Endothelial cell of umbilical vein (primary cell): ENCODE results near the gene NFKB2. TPM values are rescaled to one million over a fixed set of nuclear protein-coding genes. Genes with fewer than 3 reads are reported as not detected.

ENCODE experiments used
- BruUV-seq: library from RNA; stranded (reverse); fragments of 400-500 nt; replicated peaks from 2 replicates; lab custom pipeline; 2021; lab: Mats Ljungman, UMichigan
- CTCF ChIA-PET: fragments of 300-600, 350-600 bp; sonication (Branson Sonifier 250); formaldehyde crosslinking; loops from one replicate; lab custom pipeline; 2021; ENCODE audit warnings: antibody characterized with exemption, inconsistent platforms; lab: Charles Lee
- POLR2A ChIA-PET: fragments of 300-600, 350-600 bp; sonication (Branson Sonifier 250); formaldehyde crosslinking; loops from one replicate; lab custom pipeline; 2021; ENCODE audit warnings: antibody characterized with exemption, inconsistent platforms; lab: Charles Lee
- DNase-seq: peaks from one replicate; pipeline ENCODE4 v3.0.0-alpha.2; 2011; ENCODE audit warnings: low read depth, low spot score
- FAIRE-seq: peaks from 2 replicates; lab custom pipeline; 2011; peaks lifted over from hg19 to GRCh38; lab: Jason Lieb, UNC
- H2AFZ ChIP-seq: 2 replicates; pipeline ENCODE4 v1.6.0; 2012; ENCODE audit warnings: low read depth, low read length, control low read depth, inconsistent platforms
- H3K27ac ChIP-seq: 2 replicates; pipeline ENCODE4 v1.5.1; 2011; ENCODE audit warnings: low read depth, mild to moderate bottlenecking, control low read depth, low read length, moderate library complexity; ENCODE audit not compliant: insufficient read depth
- H3K27me3 ChIP-seq, 2 experiments: 2 replicates each; pipeline versions ENCODE4 v1.6.0 to v1.6.1; 2011; ENCODE audit warnings: low read length in 2 of 2, mixed read lengths in 1 of 2; ENCODE audit not compliant: control insufficient read depth in 2 of 2, insufficient read depth in 2 of 2
- H3K36me3 ChIP-seq, 2 experiments: 2 replicates in 1 of 2; 3 replicates in 1 of 2; pipeline ENCODE4 v1.5.1; 2011; ENCODE audit warnings: low read length in 2 of 2, mild to moderate bottlenecking in 1 of 2, moderate library complexity in 1 of 2; ENCODE audit not compliant: control insufficient read depth in 2 of 2, insufficient read depth in 2 of 2; ENCODE audit errors: extremely low read depth in 1 of 2
- H3K4me1 ChIP-seq: 3 replicates; pipeline ENCODE4 v1.5.1; 2011; ENCODE audit warnings: mild to moderate bottlenecking, low read length; ENCODE audit not compliant: control insufficient read depth, insufficient read depth; ENCODE audit errors: extremely low read depth
- H3K4me2 ChIP-seq: 2 replicates; pipeline ENCODE4 v1.6.1; 2011; ENCODE audit warnings: low read length, control low read depth, mixed read lengths; ENCODE audit not compliant: insufficient read depth
- H3K4me3 ChIP-seq, 3 experiments: fragments of 200-600 bp in 1 of 3; sonication (generic), shearing (Covaris generic) in 1 of 3; replicated peaks in 1 of 3; 2 replicates each; pipeline ENCODE4 v1.5.1; 2011 to 2016; ENCODE audit warnings: control low read depth in 3 of 3, low read length in 3 of 3, mild to moderate bottlenecking in 2 of 3, inconsistent platforms in 1 of 3, low read depth in 1 of 3, moderate library complexity in 1 of 3; ENCODE audit not compliant: insufficient read depth in 1 of 3
- H3K79me2 ChIP-seq: 2 replicates; pipeline ENCODE4 v1.6.0; 2012; ENCODE audit warnings: low read length, inconsistent platforms; ENCODE audit not compliant: control insufficient read depth, insufficient read depth
- H3K9ac ChIP-seq: replicated peaks from 2 replicates; pipeline ENCODE3; 2011; ENCODE audit warnings: low read length, control low read depth; ENCODE audit not compliant: insufficient read depth; ENCODE audit errors: extremely low read depth
- H3K9me1 ChIP-seq: replicated peaks from 3 replicates; pipeline ENCODE4 v1.6.0; 2011; ENCODE audit warnings: mild to moderate bottlenecking, low read length; ENCODE audit not compliant: control insufficient read depth, insufficient read depth; ENCODE audit errors: extremely low read depth
- H3K9me3 ChIP-seq: replicated peaks from 2 replicates; pipeline ENCODE4 v1.5.1; 2012; ENCODE audit warnings: low read length, inconsistent platforms; ENCODE audit not compliant: control insufficient read depth, insufficient read depth
- H4K20me1 ChIP-seq: replicated peaks from 2 replicates; pipeline ENCODE3; 2011; ENCODE audit warnings: mild to moderate bottlenecking, low read length; ENCODE audit not compliant: control insufficient read depth, insufficient read depth; ENCODE audit errors: extremely low read depth
- EZH2 ChIP-seq: IDR thresholded peaks from 2 replicates; pipeline ENCODE4 v1.6.1; 2012; ENCODE audit warnings: borderline replicate concordance, low read depth, mild to moderate bottlenecking, moderate library complexity, low read length, inconsistent platforms; ENCODE audit not compliant: severe bottlenecking
- FOS ChIP-seq: IDR thresholded peaks from 2 replicates; pipeline ENCODE4 v1.6.1; 2011; ENCODE audit warnings: mild to moderate bottlenecking, low read length, moderate library complexity, borderline replicate concordance; ENCODE audit not compliant: insufficient read depth
- GATA2 ChIP-seq: IDR thresholded peaks from 2 replicates; pipeline ENCODE4 v1.7.0; 2011; ENCODE audit warnings: low read depth, mild to moderate bottlenecking, moderate library complexity, mixed read lengths, low read length; ENCODE audit not compliant: insufficient read length, insufficient read depth
- JUN ChIP-seq: IDR thresholded peaks from 2 replicates; pipeline ENCODE4 v1.6.1; 2011; ENCODE audit warnings: borderline replicate concordance, low read depth; ENCODE audit not compliant: insufficient read length, insufficient read depth
- MYC ChIP-seq: IDR thresholded peaks from one replicate; pipeline ENCODE4 v1.6.1; 2011; ENCODE audit warnings: mild to moderate bottlenecking, low read depth, low read length
- POLR2A ChIP-seq: IDR thresholded peaks from 2 replicates; pipeline ENCODE4 v1.6.1; 2012; ENCODE audit warnings: low read depth, mild to moderate bottlenecking, control low read depth, low read length
- POLR2AphosphoS5 ChIP-seq: IDR thresholded peaks from 2 replicates; pipeline ENCODE4 v1.6.1; 2012; ENCODE audit warnings: low read depth, mild to moderate bottlenecking, control low read depth, low read length, moderate library complexity; ENCODE audit not compliant: insufficient read depth
- dilution Hi-C: fragments of 300-500 bp; cut with MboI; formaldehyde crosslinking; loops from one replicate; pipeline ENCODE4 v1.15.0; 2019; ENCODE audit warnings: low sequenced_read_pairs; ENCODE audit not compliant: extremely low pct_ligation_motif_present
- intact Hi-C: fragments of 100-400 bp; cut with micrococcal nuclease; formaldehyde crosslinking; loops from one replicate; pipeline ENCODE4 v1.10.0; 2022
- polyA plus RNA-seq, 4 experiments: library from polyadenylated mRNA; depleted of rRNA in 3 of 4; stranded (reverse) in 3 of 4; unstranded in 1 of 4; fragments of >200 nt; gene quantifications; 2 replicates each; pipeline versions ENCODE4 v1.2.1 to v1.2.3, GENCODE V29; 2011 to 2012; ENCODE audit warnings: missing spikeins in 1 of 4
- total RNA-seq: library from RNA; stranded (reverse); gene quantifications from 2 replicates; pipeline ENCODE4 v1.2.3, GENCODE V29; 2021
- TF ChIP-seq, protein P1 (sequence below), 2 donors: IDR thresholded peaks; 1 replicate in 1 of 2; 2 replicates in 1 of 2; pipeline ENCODE4 v1.5.1; 2011; ENCODE audit warnings: low read length in 2 of 2, mild to moderate bottlenecking in 2 of 2, moderate library complexity in 2 of 2, control low read depth in 1 of 2, inconsistent platforms in 1 of 2, low read depth in 1 of 2; ENCODE audit not compliant: insufficient read depth in 1 of 2; ENCODE audit errors: extremely low read depth in 1 of 2
- TF ChIP-seq, protein P2 (sequence below): IDR thresholded peaks from 2 replicates; pipeline ENCODE4 v1.6.1; 2011; ENCODE audit not compliant: insufficient read depth, insufficient read length

NFKB2 gene
- total and polyA plus RNA-seq, 2 donors (not counting 3 experiments of a cell fraction or from before 2014, with no cell fraction given) = 21.0 to 25.6 TPM

DNA sequence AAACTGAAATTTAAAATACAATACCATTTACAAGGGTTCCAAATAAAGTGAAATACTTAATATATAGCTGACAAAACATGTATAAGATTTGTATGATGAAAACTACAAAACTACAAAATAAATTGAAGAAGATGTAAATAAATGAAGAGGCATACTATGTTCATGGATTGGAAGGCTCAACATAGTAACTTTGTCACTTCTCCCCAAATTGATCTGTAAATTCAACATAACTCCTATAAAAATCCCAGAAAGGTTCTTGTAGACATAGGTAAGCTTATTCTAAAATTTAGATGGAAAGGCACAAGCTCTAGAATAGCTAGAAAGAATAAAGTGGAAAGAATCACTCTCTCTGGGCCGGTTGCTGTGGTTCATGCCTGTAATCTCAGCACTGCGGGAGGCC is 24.2 kb upstream of the NFKB2 start:
- no TSS peak for BruUV-seq
- H3K9me3 ChIP-seq = no peaks in the 10 kb centered on the region
- no peak for TF ChIP-seq GATA2
- no peak for TF ChIP-seq FOS
- TF ChIP-seq JUN = no peak
- no peak for TF ChIP-seq POLR2A
- no peak for TF ChIP-seq EZH2
- POLR2A ChIA-PET = interaction anchor here (0.7 kb wide), 1 partner anchor 123 kb away, joined by 4 read pairs; no protein-coding TSS in a partner anchor
- intact Hi-C loops (no loop called here), dilution Hi-C loops (loop anchor here (25.0 kb wide), 1 partner anchor 134 kb away; the partner anchor contains the start of genes ELOVL3, GBF1 and PITX3)
- H3K36me3 ChIP-seq = peaks cover 36 to 48% of the 10 kb centered on the region in 2 experiments
- H3K4me1 ChIP-seq = no peaks in the 10 kb centered on the region
- no peaks in the 10 kb centered on the region for H4K20me1 ChIP-seq
- H3K27me3 ChIP-seq = no peaks in the 10 kb centered on the region
- H3K4me3 ChIP-seq = no peak overlapping the region
- H3K4me2 ChIP-seq = no peak overlapping the region
- CTCF ChIA-PET = interaction anchor here (0.5 to 4.8 kb wide), 4 partner anchors 22 to 141 kb away, joined by 3 to 24 read pairs (median 3); no protein-coding TSS in a partner anchor
- H3K27ac ChIP-seq = no peak overlapping the region
- no peak overlapping the region for H2AFZ ChIP-seq
- H3K9me1 ChIP-seq = no peaks in the 10 kb centered on the region
- FAIRE-seq = no peak
- no peak for DNase-seq
- no peak overlapping the region for H3K9ac ChIP-seq
- no peaks in the 10 kb centered on the region for H3K79me2 ChIP-seq

DNA sequence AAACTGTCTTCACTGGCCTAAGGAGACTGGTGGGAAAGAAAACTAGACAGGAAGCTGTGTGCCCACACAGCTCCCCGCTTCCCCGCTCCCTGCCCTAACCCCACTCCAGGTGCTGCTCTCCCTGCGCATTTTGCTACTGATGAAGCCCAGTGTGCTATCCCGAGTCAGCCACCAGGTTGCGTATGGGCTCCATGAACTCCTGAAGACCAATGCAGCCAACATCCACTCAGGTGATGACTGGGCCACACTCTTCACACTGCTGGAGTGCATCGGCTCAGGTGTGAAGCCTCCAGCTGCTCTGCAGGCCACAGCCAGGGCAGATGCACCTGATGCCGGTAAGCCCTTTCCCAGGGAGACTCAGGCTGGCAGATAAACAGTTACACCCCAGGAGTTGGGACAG is 20.3 kb upstream of the NFKB2 start:
- Histone ChIP-seq H3K27ac (no peak overlapping the region), H3K27me3 (no peaks in the 10 kb centered on the region), H2AFZ (no peak overlapping the region), H3K4me3 (no peak overlapping the region), H3K4me1 (no peaks in the 10 kb centered on the region), H4K20me1 (no peaks in the 10 kb centered on the region), H3K4me2 (no peak overlapping the region), H3K9ac (no peak overlapping the region), H3K36me3 (peaks cover 18 to 37% of the 10 kb centered on the region in 2 experiments), H3K79me2 (no peaks in the 10 kb centered on the region), H3K9me3 (no peaks in the 10 kb centered on the region), H3K9me1 (no peaks in the 10 kb centered on the region)
- FAIRE-seq (no peak), DNase-seq (no peak)
- dilution Hi-C loops = no loop called here
- BruUV-seq = no TSS peak
- CTCF ChIA-PET = interaction anchor here (0.7 to 4.8 kb wide), 3 partner anchors 23 to 206 kb away, joined by 3 to 24 read pairs (median 8); no protein-coding TSS in a partner anchor
- TF ChIP-seq FOS = no peak
- TF ChIP-seq POLR2AphosphoS5 = no peak
- no peak for TF ChIP-seq GATA2
- TF ChIP-seq JUN = no peak
- TF ChIP-seq, protein P1, sequence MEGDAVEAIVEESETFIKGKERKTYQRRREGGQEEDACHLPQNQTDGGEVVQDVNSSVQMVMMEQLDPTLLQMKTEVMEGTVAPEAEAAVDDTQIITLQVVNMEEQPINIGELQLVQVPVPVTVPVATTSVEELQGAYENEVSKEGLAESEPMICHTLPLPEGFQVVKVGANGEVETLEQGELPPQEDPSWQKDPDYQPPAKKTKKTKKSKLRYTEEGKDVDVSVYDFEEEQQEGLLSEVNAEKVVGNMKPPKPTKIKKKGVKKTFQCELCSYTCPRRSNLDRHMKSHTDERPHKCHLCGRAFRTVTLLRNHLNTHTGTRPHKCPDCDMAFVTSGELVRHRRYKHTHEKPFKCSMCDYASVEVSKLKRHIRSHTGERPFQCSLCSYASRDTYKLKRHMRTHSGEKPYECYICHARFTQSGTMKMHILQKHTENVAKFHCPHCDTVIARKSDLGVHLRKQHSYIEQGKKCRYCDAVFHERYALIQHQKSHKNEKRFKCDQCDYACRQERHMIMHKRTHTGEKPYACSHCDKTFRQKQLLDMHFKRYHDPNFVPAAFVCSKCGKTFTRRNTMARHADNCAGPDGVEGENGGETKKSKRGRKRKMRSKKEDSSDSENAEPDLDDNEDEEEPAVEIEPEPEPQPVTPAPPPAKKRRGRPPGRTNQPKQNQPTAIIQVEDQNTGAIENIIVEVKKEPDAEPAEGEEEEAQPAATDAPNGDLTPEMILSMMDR (IDR thresholded peaks at IDR 0.05; ENCODE audit: extremely low read depth in 1 of 2, insufficient read depth in 1 of 2, low read depth in 1 of 2, low read length in 2 of 2) = no peak
- TF ChIP-seq, protein P2, sequence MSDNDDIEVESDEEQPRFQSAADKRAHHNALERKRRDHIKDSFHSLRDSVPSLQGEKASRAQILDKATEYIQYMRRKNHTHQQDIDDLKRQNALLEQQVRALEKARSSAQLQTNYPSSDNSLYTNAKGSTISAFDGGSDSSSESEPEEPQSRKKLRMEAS = no peak
- no peak for TF ChIP-seq EZH2
- no peak for TF ChIP-seq POLR2A
- no peak for TF ChIP-seq MYC
- intact Hi-C loops = no loop called here
- POLR2A ChIA-PET = no interaction called here
